ENCODE results near the gene SIGLEC14. TPM values are rescaled to one million over a fixed set of nuclear protein-coding genes. Genes with fewer than 3 reads are reported as not detected.

Gene SIGLEC14
- total RNA-seq, 1 experiment from 2014 or later: not detected

DNA sequence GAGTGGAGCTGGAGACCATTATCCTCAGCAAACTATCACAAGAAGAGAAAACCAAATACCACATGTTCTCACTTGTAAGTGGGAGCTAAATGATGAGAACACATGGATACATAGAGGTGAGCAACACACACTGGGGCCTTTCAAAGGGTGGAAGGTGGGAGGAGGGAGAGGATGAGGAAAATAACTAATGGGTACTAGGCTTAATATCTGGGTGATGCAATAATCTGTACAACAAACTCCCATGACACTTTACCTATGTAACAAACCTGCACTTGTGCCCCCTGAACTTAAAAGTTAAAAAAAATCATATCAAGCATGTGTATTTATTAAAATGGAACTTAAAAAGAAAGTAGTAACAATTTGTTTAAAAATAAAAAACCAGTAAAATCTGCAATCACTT is 5.0 kb downstream of the SIGLEC14 start:
- H3K4me1 ChIP-seq (ENCODE audit: control insufficient read depth, insufficient read depth, low read length): no peaks in the 10 kb centered on the region
- ChIA-PET POLR2A (no interaction called here), CTCF (no interaction called here)
- TF ChIP-seq POLR2AphosphoS5 (IDR thresholded peaks at IDR 0.05; ENCODE audit: low read depth, low read length) (no peak), TCF7L2 (IDR thresholded peaks at IDR 0.05; ENCODE audit: low read depth, low read length) (no peak), SIN3A (IDR thresholded peaks at IDR 0.05; ENCODE audit: borderline replicate concordance, insufficient read depth, low read depth, low read length) (no peak)
- TF ChIP-seq, protein P1, sequence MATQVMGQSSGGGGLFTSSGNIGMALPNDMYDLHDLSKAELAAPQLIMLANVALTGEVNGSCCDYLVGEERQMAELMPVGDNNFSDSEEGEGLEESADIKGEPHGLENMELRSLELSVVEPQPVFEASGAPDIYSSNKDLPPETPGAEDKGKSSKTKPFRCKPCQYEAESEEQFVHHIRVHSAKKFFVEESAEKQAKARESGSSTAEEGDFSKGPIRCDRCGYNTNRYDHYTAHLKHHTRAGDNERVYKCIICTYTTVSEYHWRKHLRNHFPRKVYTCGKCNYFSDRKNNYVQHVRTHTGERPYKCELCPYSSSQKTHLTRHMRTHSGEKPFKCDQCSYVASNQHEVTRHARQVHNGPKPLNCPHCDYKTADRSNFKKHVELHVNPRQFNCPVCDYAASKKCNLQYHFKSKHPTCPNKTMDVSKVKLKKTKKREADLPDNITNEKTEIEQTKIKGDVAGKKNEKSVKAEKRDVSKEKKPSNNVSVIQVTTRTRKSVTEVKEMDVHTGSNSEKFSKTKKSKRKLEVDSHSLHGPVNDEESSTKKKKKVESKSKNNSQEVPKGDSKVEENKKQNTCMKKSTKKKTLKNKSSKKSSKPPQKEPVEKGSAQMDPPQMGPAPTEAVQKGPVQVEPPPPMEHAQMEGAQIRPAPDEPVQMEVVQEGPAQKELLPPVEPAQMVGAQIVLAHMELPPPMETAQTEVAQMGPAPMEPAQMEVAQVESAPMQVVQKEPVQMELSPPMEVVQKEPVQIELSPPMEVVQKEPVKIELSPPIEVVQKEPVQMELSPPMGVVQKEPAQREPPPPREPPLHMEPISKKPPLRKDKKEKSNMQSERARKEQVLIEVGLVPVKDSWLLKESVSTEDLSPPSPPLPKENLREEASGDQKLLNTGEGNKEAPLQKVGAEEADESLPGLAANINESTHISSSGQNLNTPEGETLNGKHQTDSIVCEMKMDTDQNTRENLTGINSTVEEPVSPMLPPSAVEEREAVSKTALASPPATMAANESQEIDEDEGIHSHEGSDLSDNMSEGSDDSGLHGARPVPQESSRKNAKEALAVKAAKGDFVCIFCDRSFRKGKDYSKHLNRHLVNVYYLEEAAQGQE (IDR thresholded peaks at IDR 0.05; ENCODE audit: insufficient read depth in 1 of 2, low read depth in 2 of 2, low read length in 1 of 2): no peak
- TF ChIP-seq, protein P2, sequence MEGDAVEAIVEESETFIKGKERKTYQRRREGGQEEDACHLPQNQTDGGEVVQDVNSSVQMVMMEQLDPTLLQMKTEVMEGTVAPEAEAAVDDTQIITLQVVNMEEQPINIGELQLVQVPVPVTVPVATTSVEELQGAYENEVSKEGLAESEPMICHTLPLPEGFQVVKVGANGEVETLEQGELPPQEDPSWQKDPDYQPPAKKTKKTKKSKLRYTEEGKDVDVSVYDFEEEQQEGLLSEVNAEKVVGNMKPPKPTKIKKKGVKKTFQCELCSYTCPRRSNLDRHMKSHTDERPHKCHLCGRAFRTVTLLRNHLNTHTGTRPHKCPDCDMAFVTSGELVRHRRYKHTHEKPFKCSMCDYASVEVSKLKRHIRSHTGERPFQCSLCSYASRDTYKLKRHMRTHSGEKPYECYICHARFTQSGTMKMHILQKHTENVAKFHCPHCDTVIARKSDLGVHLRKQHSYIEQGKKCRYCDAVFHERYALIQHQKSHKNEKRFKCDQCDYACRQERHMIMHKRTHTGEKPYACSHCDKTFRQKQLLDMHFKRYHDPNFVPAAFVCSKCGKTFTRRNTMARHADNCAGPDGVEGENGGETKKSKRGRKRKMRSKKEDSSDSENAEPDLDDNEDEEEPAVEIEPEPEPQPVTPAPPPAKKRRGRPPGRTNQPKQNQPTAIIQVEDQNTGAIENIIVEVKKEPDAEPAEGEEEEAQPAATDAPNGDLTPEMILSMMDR (IDR thresholded peaks at IDR 0.05): no peak
- in situ Hi-C loops (cut with HindIII; ENCODE audit: low pct_unique_long_range_greater_than_20kb, low sequenced_read_pairs) (no loop called here), intact Hi-C loops (cut with micrococcal nuclease; ENCODE audit: unreplicated experiment) (no loop called here)
- no peaks in the 10 kb centered on the region for H3K9me3 ChIP-seq (ENCODE audit: control insufficient read depth, insufficient read depth, low read depth, low read length)
- DNase-seq (ENCODE audit: low read depth, low spot score) (no peak), ATAC-seq (no peak)
- no TSS peak for BruUV-seq (replicated peaks)
- no peaks in the 10 kb centered on the region for H3K36me3 ChIP-seq (ENCODE audit: control insufficient read depth, insufficient read depth, low read length)
- peaks cover 10% of the 10 kb centered on the region for H3K27me3 ChIP-seq (ENCODE audit: control insufficient read depth, insufficient read depth, low read length)
- H3K27ac ChIP-seq (ENCODE audit: low read length): no peak overlapping the region
- H3K4me3 ChIP-seq (ENCODE audit: low read depth in 2 of 2, low read length in 2 of 2): no peak overlapping the region

DNA sequence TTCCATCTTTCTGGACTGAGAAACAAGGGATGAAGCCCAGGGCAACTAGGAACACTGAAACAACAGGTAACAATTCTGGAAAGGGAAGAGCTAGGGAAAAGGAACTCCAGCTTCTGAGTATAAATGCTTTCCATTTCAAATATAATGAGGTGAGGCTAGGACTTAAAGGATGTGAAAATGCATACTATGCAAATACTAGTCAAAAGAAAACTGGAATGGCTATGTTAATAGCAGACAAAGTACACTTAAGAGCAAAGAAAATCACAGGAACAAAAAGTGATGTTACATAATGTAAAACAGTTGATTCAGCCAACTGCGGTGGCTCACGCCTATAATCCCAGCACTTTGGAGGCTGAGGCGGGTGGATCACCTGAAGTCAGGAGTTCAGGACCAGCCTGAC is 6.2 kb downstream of the SIGLEC14 start:
- no peak for ATAC-seq
- in situ Hi-C loops (cut with HindIII; ENCODE audit: low pct_unique_long_range_greater_than_20kb, low sequenced_read_pairs) (no loop called here), intact Hi-C loops (cut with micrococcal nuclease; ENCODE audit: unreplicated experiment) (no loop called here)
- Histone ChIP-seq H3K4me3 (ENCODE audit: low read depth in 2 of 2, low read length in 2 of 2) (no peak overlapping the region), H3K36me3 (ENCODE audit: control insufficient read depth, insufficient read depth, low read length) (no peaks in the 10 kb centered on the region), H3K9me3 (ENCODE audit: control insufficient read depth, insufficient read depth, low read depth, low read length) (no peaks in the 10 kb centered on the region), H3K4me1 (ENCODE audit: control insufficient read depth, insufficient read depth, low read length) (no peaks in the 10 kb centered on the region), H3K27me3 (ENCODE audit: control insufficient read depth, insufficient read depth, low read length) (peaks cover 10% of the 10 kb centered on the region), H3K27ac (ENCODE audit: low read length) (no peak overlapping the region)
- TF ChIP-seq SIN3A (IDR thresholded peaks at IDR 0.05; ENCODE audit: borderline replicate concordance, insufficient read depth, low read depth, low read length) (no peak), TCF7L2 (IDR thresholded peaks at IDR 0.05; ENCODE audit: low read depth, low read length) (no peak), POLR2AphosphoS5 (IDR thresholded peaks at IDR 0.05; ENCODE audit: low read depth, low read length) (no peak)
- TF ChIP-seq, protein P1 (IDR thresholded peaks at IDR 0.05; ENCODE audit: insufficient read depth in 1 of 2, low read depth in 2 of 2, low read length in 1 of 2): no peak
- TF ChIP-seq, protein P2 (IDR thresholded peaks at IDR 0.05): no peak
- no TSS peak for BruUV-seq (replicated peaks)
- CTCF ChIA-PET: no interaction called here
- no peak for DNase-seq (ENCODE audit: low read depth, low spot score)
- POLR2A ChIA-PET: no interaction called here
